HEK293 (cell line): ENCODE results near the gene DCAF6.

ENCODE experiments used
- CTCF ChIA-PET: fragments of 350-600 bp; formaldehyde crosslinking; extraction: SDS; loops from one replicate; lab custom pipeline; 2021; ENCODE audit warnings: antibody characterized with exemption; lab: Yijun Ruan, JAX
- POLR2A ChIA-PET: fragments of 300-600 bp; formaldehyde crosslinking; extraction: SDS; loops from one replicate; lab custom pipeline; 2020; ENCODE audit warnings: antibody characterized with exemption, inconsistent platforms; lab: Yijun Ruan, JAX
- H3K27ac ChIP-seq: fragments of 200-500 bp; sonication (Bioruptor generic); 2 replicates; pipeline ENCODE4 v1.5.1; 2014; ENCODE audit warnings: low read depth, low read length, control low read depth, inconsistent platforms; ENCODE audit errors: extremely low read depth
- H3K36me3 ChIP-seq, 2 experiments: fragments of 200-500 bp in 1 of 2; sonication (Bioruptor generic) in 1 of 2; 1 replicate in 1 of 2; 2 replicates in 1 of 2; pipeline ENCODE4 v1.5.1; 2014 to 2017; ENCODE audit warnings: inconsistent platforms in 2 of 2, low read length in 2 of 2; ENCODE audit not compliant: control insufficient read depth in 2 of 2, insufficient read depth in 1 of 2
- H3K4me1 ChIP-seq: fragments of 200-500 bp; sonication (Bioruptor generic); 2 replicates; pipeline ENCODE4 v1.5.1; 2014; ENCODE audit warnings: mild to moderate bottlenecking, low read length, inconsistent platforms; ENCODE audit not compliant: control insufficient read depth, insufficient read depth
- H3K4me3 ChIP-seq: 2 replicates; pipeline ENCODE4 v1.5.1; 2011; ENCODE audit warnings: low read depth, mild to moderate bottlenecking, control low read depth, low read length, moderate library complexity
- H3K9me3 ChIP-seq: fragments of 200-500 bp; sonication (Bioruptor generic); 2 replicates; pipeline ENCODE4 v1.5.1; 2014; ENCODE audit warnings: low read depth, low read length, inconsistent platforms; ENCODE audit not compliant: control insufficient read depth, insufficient read depth
- EGR2 ChIP-seq: fragments of 450-650 bp; formaldehyde crosslinking; IDR thresholded peaks from 2 replicates; pipeline ENCODE4 v1.5.1; 2016; ENCODE audit warnings: low read depth, missing biosample characterization, missing genetic modification characterization
- GLI2 ChIP-seq: fragments of 450-650 bp; formaldehyde crosslinking; IDR thresholded peaks from 2 replicates; pipeline ENCODE4; 2017; ENCODE audit warnings: missing biosample characterization, missing genetic modification characterization, low read depth, borderline replicate concordance
- KLF17 ChIP-seq: fragments of 450-650 bp; formaldehyde crosslinking; IDR thresholded peaks from 2 replicates; pipeline ENCODE4 v1.5.1; 2016; ENCODE audit warnings: missing biosample characterization, missing genetic modification characterization
- MYNN ChIP-seq: fragments of 450-650 bp; formaldehyde crosslinking; IDR thresholded peaks from 2 replicates; pipeline ENCODE4 v1.5.1; 2016; ENCODE audit warnings: missing biosample characterization, missing genetic modification characterization, borderline replicate concordance
- PRDM10 ChIP-seq: fragments of 450-650 bp; formaldehyde crosslinking; IDR thresholded peaks from 2 replicates; pipeline ENCODE4 v1.5.1; 2016; ENCODE audit warnings: missing biosample characterization, missing genetic modification characterization
- PRDM2 ChIP-seq: fragments of 450-650 bp; formaldehyde crosslinking; IDR thresholded peaks from 2 replicates; pipeline ENCODE4 v1.5.1; 2016; ENCODE audit warnings: missing biosample characterization, missing genetic modification characterization, borderline replicate concordance
- SCRT1 ChIP-seq: fragments of 450-650 bp; formaldehyde crosslinking; IDR thresholded peaks from 2 replicates; pipeline ENCODE4 v1.5.1; 2016; ENCODE audit warnings: missing biosample characterization, missing genetic modification characterization, borderline replicate concordance
- ZBTB8A ChIP-seq: fragments of 450-650 bp; formaldehyde crosslinking; IDR thresholded peaks from 2 replicates; pipeline ENCODE4 v1.5.1; 2016; ENCODE audit warnings: missing biosample characterization, missing genetic modification characterization
- ZNF112 ChIP-seq: fragments of 450-650 bp; formaldehyde crosslinking; IDR thresholded peaks from 2 replicates; pipeline ENCODE4 v1.5.0; 2017; ENCODE audit warnings: missing biosample characterization, missing genetic modification characterization
- ZNF157 ChIP-seq: fragments of 450-650 bp; formaldehyde crosslinking; IDR thresholded peaks from 2 replicates; pipeline ENCODE4 v1.5.1; 2016; ENCODE audit warnings: missing biosample characterization, missing genetic modification characterization
- ZNF211 ChIP-seq: fragments of 450-650 bp; formaldehyde crosslinking; IDR thresholded peaks from 2 replicates; pipeline ENCODE4 v1.5.1; 2016; ENCODE audit warnings: low read depth, missing biosample characterization, missing genetic modification characterization
- ZNF23 ChIP-seq: fragments of 450-650 bp; formaldehyde crosslinking; IDR thresholded peaks from 2 replicates; pipeline ENCODE4 v1.5.1; 2016; ENCODE audit warnings: missing biosample characterization, missing genetic modification characterization, borderline replicate concordance
- ZNF248 ChIP-seq: fragments of 450-650 bp; formaldehyde crosslinking; IDR thresholded peaks from 2 replicates; pipeline ENCODE4 v1.5.1; 2017; ENCODE audit warnings: missing biosample characterization, missing genetic modification characterization
- ZNF280C ChIP-seq: fragments of 450-650 bp; formaldehyde crosslinking; IDR thresholded peaks from 2 replicates; pipeline ENCODE4 v1.5.1; 2016; ENCODE audit warnings: missing biosample characterization, missing genetic modification characterization
- ZNF362 ChIP-seq: fragments of 450-650 bp; formaldehyde crosslinking; IDR thresholded peaks from 2 replicates; pipeline ENCODE4 v1.5.1; 2016; ENCODE audit warnings: missing biosample characterization, missing genetic modification characterization
- ZNF423 ChIP-seq: fragments of 450-650 bp; formaldehyde crosslinking; IDR thresholded peaks from 2 replicates; pipeline ENCODE4 v1.5.1; 2016; ENCODE audit warnings: missing biosample characterization, missing genetic modification characterization
- ZNF561 ChIP-seq: fragments of 450-650 bp; IDR thresholded peaks from 2 replicates; pipeline ENCODE4 v1.5.1; 2018; ENCODE audit warnings: missing biosample characterization, missing genetic modification characterization, borderline replicate concordance
- ZNF654 ChIP-seq: fragments of 450-650 bp; formaldehyde crosslinking; IDR thresholded peaks from 2 replicates; pipeline ENCODE4 v1.5.1; 2016; ENCODE audit warnings: low read depth, missing biosample characterization, missing genetic modification characterization

Gene DCAF6

GRCh38 chr1:167996266-167996665 is 59.8 kb downstream of the DCAF6 start (continued):
- TF ChIP-seq MYNN = no peak

- no peak overlapping the region for H3K4me3 ChIP-seq
- CTCF ChIA-PET = no interaction called here
- TF ChIP-seq ZNF362 (tag by site-specific recombination) = no peak
- TF ChIP-seq SCRT1 = no peak
- no peak for TF ChIP-seq EGR2 (tag by site-specific recombination)
- TF ChIP-seq ZNF211 (tag by site-specific recombination) = no peak
- no peak for TF ChIP-seq ZNF654
- no peak for TF ChIP-seq ZNF157 (tag by site-specific recombination)
- no peak for TF ChIP-seq ZBTB8A (tag by site-specific recombination)
- TF ChIP-seq PRDM2 (tag by site-specific recombination) = no peak
- TF ChIP-seq ZNF23 (tag by site-specific recombination) = no peak
- TF ChIP-seq ZNF561 (tag by site-specific recombination) = no peak
- TF ChIP-seq GLI2 (tag by site-specific recombination) = no peak
- TF ChIP-seq ZNF248 = no peak
- TF ChIP-seq KLF17 = no peak
- no peak for TF ChIP-seq ZNF423 (tag by site-specific recombination)
- no peak for TF ChIP-seq ZNF280C (tag by site-specific recombination)
- TF ChIP-seq ZNF112 (tag by site-specific recombination) = no peak
- no peak for TF ChIP-seq PRDM10 (tag by site-specific recombination)
- TF ChIP-seq, all 188 proteins: peak for 0
- POLR2A ChIA-PET = no interaction called here
- H3K4me1 ChIP-seq = no peaks in the 10 kb centered on the region
- H3K9me3 ChIP-seq = no peaks in the 10 kb centered on the region
- no peak overlapping the region for H3K27ac ChIP-seq
- peaks cover 8 to 23% of the 10 kb centered on the region in 2 experiments; a peak in 2 of 3 replicates for H3K36me3 ChIP-seq
These were observed 60.6 kb downstream of the DCAF6 start for GRCh38 chr1:167997037-167997575.
